ENCODE data around the gene COL7A1. TPM values are rescaled to one million over a fixed set of nuclear protein-coding genes. Genes with fewer than 3 reads are reported as not detected.

Gene COL7A1
- polyA plus RNA-seq, 1 donor from 2014 or later = 45.3 TPM

GRCh38 chr3:48623851-48624547 is 28.9 kb upstream of the COL7A1 start:
- no peaks in the 10 kb centered on the region for H3K9me3 ChIP-seq (ENCODE audit: low read length)
- no peaks in the 10 kb centered on the region for H3K27me3 ChIP-seq (ENCODE audit: insufficient read depth, low read depth, low read length)
- no peaks in the 10 kb centered on the region for H3F3A ChIP-seq (ENCODE audit: insufficient read depth, low read length, poor library complexity, severe bottlenecking)
- H2AFZ ChIP-seq (ENCODE audit: low read depth, low read length) = no peak overlapping the region
- no peaks in the 10 kb centered on the region for H3K79me2 ChIP-seq (replicated peaks; ENCODE audit: insufficient read depth, low read length)
- H3K4me3 ChIP-seq (ENCODE audit: low read length) = no peak overlapping the region
- H3K4me2 ChIP-seq (ENCODE audit: low read length) = no peak overlapping the region
- H4K20me1 ChIP-seq (ENCODE audit: insufficient read depth) = no peaks in the 10 kb centered on the region
- H3K27ac ChIP-seq (ENCODE audit: low read length) = no peak overlapping the region
- H3K9me2 ChIP-seq (ENCODE audit: insufficient read depth, low read length) = no peaks in the 10 kb centered on the region
- TF ChIP-seq EP300 (conservative IDR thresholded peaks at IDR 0.05; ENCODE audit: poor library complexity, severe bottlenecking) (no peak), TAF1 (IDR thresholded peaks at IDR 0.05; ENCODE audit: low read depth) (no peak), SMC3 (conservative IDR thresholded peaks at IDR 0.05; ENCODE audit: poor library complexity) (no peak), CTCF (IDR thresholded peaks at IDR 0.05; ENCODE audit: poor library complexity, severe bottlenecking) (no peak), REST (IDR thresholded peaks at IDR 0.05; ENCODE audit: borderline replicate concordance) (no peak), MXI1 (conservative IDR thresholded peaks at IDR 0.05; ENCODE audit: poor library complexity, severe bottlenecking) (no peak), EZH2 (IDR thresholded peaks at IDR 0.05; ENCODE audit: borderline replicate concordance, insufficient read depth, low read length, poor library complexity, severe bottlenecking) (no peak), POLR2AphosphoS5 (IDR thresholded peaks at IDR 0.05) (no peak), RAD21 (conservative IDR thresholded peaks at IDR 0.05) (no peak)
- no peaks in the 10 kb centered on the region for H3K36me3 ChIP-seq (ENCODE audit: insufficient read depth, low read length)
- no peak overlapping the region for H3K9ac ChIP-seq (ENCODE audit: low read length)

- no peak within 1 kb of the TSS for H2AFZ ChIP-seq (ENCODE audit: low read depth, low read length)
- no peaks in the 10 kb centered on the region for H4K20me1 ChIP-seq (ENCODE audit: insufficient read depth)
- no peaks in the 10 kb centered on the region for H3K36me3 ChIP-seq (ENCODE audit: insufficient read depth, low read length)
- TF ChIP-seq MXI1 (conservative IDR thresholded peaks at IDR 0.05; ENCODE audit: poor library complexity, severe bottlenecking) (no peak), RAD21 (conservative IDR thresholded peaks at IDR 0.05) (no peak), REST (IDR thresholded peaks at IDR 0.05; ENCODE audit: borderline replicate concordance) (no peak), POLR2AphosphoS5 (IDR thresholded peaks at IDR 0.05) (no peak), SMC3 (conservative IDR thresholded peaks at IDR 0.05; ENCODE audit: poor library complexity) (no peak), CTCF (IDR thresholded peaks at IDR 0.05; ENCODE audit: poor library complexity, severe bottlenecking) (no peak), EZH2 (IDR thresholded peaks at IDR 0.05; ENCODE audit: borderline replicate concordance, insufficient read depth, low read length, poor library complexity, severe bottlenecking) (no peak), TAF1 (IDR thresholded peaks at IDR 0.05; ENCODE audit: low read depth) (no peak), EP300 (conservative IDR thresholded peaks at IDR 0.05; ENCODE audit: poor library complexity, severe bottlenecking) (no peak)
- no peak within 1 kb of the TSS for H3K27ac ChIP-seq (ENCODE audit: low read length)
- H3K4me2 ChIP-seq (ENCODE audit: low read length) = no peak within 1 kb of the TSS
- H3K79me2 ChIP-seq (replicated peaks; ENCODE audit: insufficient read depth, low read length) = no peaks in the 10 kb centered on the region
- H3F3A ChIP-seq (ENCODE audit: insufficient read depth, low read length, poor library complexity, severe bottlenecking) = no peaks in the 10 kb centered on the region
- no peak within 1 kb of the TSS for H3K9ac ChIP-seq (ENCODE audit: low read length)
- H3K9me3 ChIP-seq (ENCODE audit: low read length) = no peaks in the 10 kb centered on the region
- no peaks in the 10 kb centered on the region for H3K27me3 ChIP-seq (ENCODE audit: insufficient read depth, low read depth, low read length)
- no peaks in the 10 kb centered on the region for H3K9me2 ChIP-seq (ENCODE audit: insufficient read depth, low read length)
- H3K4me3 ChIP-seq (ENCODE audit: low read length) = no peak within 1 kb of the TSS
These were observed 26.3 kb upstream of the COL7A1 start, which contains the start of gene TMEM89 for GRCh38 chr3:48621461-48621869. Gene TMEM89, minus strand, starts transcription at chr3:48621769. Its CDS starts 13 bp downstream, at chr3:48621756.

All from neural cell (in vitro differentiated cells).